Transverse colon (tissue), 4 donors: Measurements from ENCODE around the gene CPD.

ENCODE experiments used
- CTCF ChIP-seq, 5 experiments: fragments of 200-600 bp in 3 of 5; fragments of 450-650 bp in 2 of 5; sonication (generic) in 3 of 5; IDR thresholded peaks; 1 replicate in 2 of 5; 2 replicates in 3 of 5; pipeline ENCODE4 v1.5.1; 2016 to 2017; ENCODE audit warnings: antibody characterized with exemption in 5 of 5, inconsistent platforms in 3 of 5, mild to moderate bottlenecking in 2 of 5, moderate library complexity in 1 of 5
- POLR2A ChIP-seq: fragments of 450-650 bp; IDR thresholded peaks from one replicate; pipeline ENCODE4 v1.6.1; 2016; ENCODE audit warnings: antibody characterized with exemption, mild to moderate bottlenecking, moderate library complexity
- POLR2AphosphoS5 ChIP-seq, 3 donors: sonication (generic); formaldehyde crosslinking; IDR thresholded peaks; one replicate each; pipeline ENCODE4 v1.6.1; 2016; ENCODE audit warnings: antibody characterized with exemption in 3 of 3

GRCh38 chr17:30378241-30378824 lies 394 bp upstream of the CPD start:
- TF ChIP-seq CTCF (IDR thresholded peaks at IDR 0.05) (peak in 2 of 5 experiments; percentile 6 to 16), POLR2AphosphoS5 (IDR thresholded peaks at IDR 0.05) (no peak), POLR2A (no peak)
